ENCODE results near the gene TMEM126A.

DNA sequence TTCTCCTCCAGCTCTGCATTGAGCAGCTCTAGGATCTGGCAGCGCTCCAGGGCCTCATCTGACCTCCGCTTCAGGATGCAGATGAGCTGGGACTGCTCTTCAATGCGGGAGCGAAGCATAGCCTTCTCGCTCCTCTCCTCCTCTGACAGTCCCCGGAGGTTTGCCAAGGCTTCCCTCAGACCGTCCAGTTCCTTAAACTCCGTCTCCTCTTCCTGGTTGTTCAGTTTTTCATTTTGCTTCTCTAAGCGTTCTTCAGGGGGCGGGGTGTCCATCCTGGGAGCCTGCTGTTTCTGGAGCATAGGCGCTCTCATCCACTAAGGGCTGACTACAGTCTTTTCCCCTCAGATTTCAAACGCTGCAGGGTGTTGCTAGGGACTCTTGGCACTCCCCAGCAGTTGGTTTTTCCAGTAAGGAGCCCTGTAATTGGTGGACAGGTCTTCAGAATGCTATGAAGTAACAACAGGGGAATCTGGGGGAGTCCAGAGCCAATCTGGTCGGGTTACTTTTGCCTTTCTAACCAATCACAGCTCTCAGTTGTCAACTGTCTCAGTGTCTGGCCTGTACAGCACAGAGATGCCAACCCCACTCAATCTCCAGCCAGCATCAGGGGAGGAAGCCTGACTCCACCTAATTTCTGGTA lies 38.2 kb downstream of the TMEM126A start, which contains the start of gene CCDC89:
- no peak for TF ChIP-seq POLR2AphosphoS5 (IDR thresholded peaks at IDR 0.05; ENCODE audit: low read depth, low read length)
- TF ChIP-seq POLR2A (IDR thresholded peaks at IDR 0.05; ENCODE audit: low read depth, low read length) = no peak
